Smooth muscle cell (in vitro differentiated cells): ENCODE data around the gene DMWD. TPM values are rescaled to one million over a fixed set of nuclear protein-coding genes. Genes with fewer than 3 reads are reported as not detected.

ENCODE experiments used
- DNase-seq: peaks from one replicate; lab custom pipeline; 2025; ENCODE audit not compliant: unreplicated experiment; lab: John Stamatoyannopoulos, UW
- H2AFZ ChIP-seq: fragments of 200-600 bp; sonication (generic); 2 replicates; pipeline ENCODE4 v1.6.0; 2016; ENCODE audit warnings: antibody characterized with exemption, low read depth, mild to moderate bottlenecking
- H3F3A ChIP-seq: fragments of 200-600 bp; sonication (generic); 2 replicates; pipeline ENCODE4 v1.6.0; 2017; ENCODE audit warnings: antibody characterized with exemption, low read depth
- H3K27ac ChIP-seq: fragments of 200-600 bp; sonication (generic); 2 replicates; pipeline ENCODE4 v1.5.1; 2016; ENCODE audit warnings: low read depth, mild to moderate bottlenecking
- H3K27me3 ChIP-seq: fragments of 200-600 bp; sonication (generic); 2 replicates; pipeline ENCODE4 v1.6.1; 2016; ENCODE audit warnings: low read depth, mild to moderate bottlenecking
- H3K36me3 ChIP-seq: fragments of 200-600 bp; sonication (generic); 2 replicates; pipeline ENCODE4 v1.5.1; 2016; ENCODE audit warnings: low read depth
- H3K4me1 ChIP-seq: fragments of 200-600 bp; sonication (generic); 2 replicates; pipeline ENCODE4 v1.5.1; 2016; ENCODE audit warnings: low read depth
- H3K4me2 ChIP-seq: fragments of 200-600 bp; sonication (generic); 2 replicates; pipeline ENCODE4 v1.6.0; 2016; ENCODE audit warnings: mild to moderate bottlenecking
- H3K4me3 ChIP-seq: fragments of 200-600 bp; sonication (generic); 2 replicates; pipeline ENCODE4 v1.5.1; 2016; ENCODE audit warnings: mild to moderate bottlenecking
- H3K79me2 ChIP-seq: fragments of 200-600 bp; sonication (generic); 2 replicates; pipeline ENCODE4 v1.6.0; 2016; ENCODE audit warnings: low read depth, mild to moderate bottlenecking
- H3K9ac ChIP-seq: fragments of 200-600 bp; sonication (generic); 2 replicates; pipeline ENCODE4 v1.6.0; 2016; ENCODE audit warnings: low read depth
- H3K9me3 ChIP-seq: fragments of 200-600 bp; sonication (generic); replicated peaks from 2 replicates; pipeline ENCODE4 v1.5.1; 2016; ENCODE audit warnings: low read depth
- H4K20me1 ChIP-seq: fragments of 200-600 bp; sonication (generic); 2 replicates; pipeline ENCODE4 v1.6.0; 2016; ENCODE audit warnings: low read depth
- CTCF ChIP-seq: fragments of 200-600 bp; sonication (generic); IDR thresholded peaks from 2 replicates; pipeline ENCODE4 v1.5.1; 2017; ENCODE audit warnings: borderline replicate concordance, mild to moderate bottlenecking, antibody characterized with exemption; ENCODE audit not compliant: insufficient read depth, poor library complexity, severe bottlenecking
- WGBS: methylation state at CpG from one replicate; pipeline ENCODE4 v1.1.7; 2016; ENCODE audit warnings: low lambda C conversion rate; 5-methylcytosine and 5-hydroxymethylcytosine counted together
- polyA plus RNA-seq: library from polyadenylated mRNA; unstranded; fragments of >200 nt; fragmentation: Nextera tagmentation; extraction: Ambion mirVana; gene quantifications from 2 replicates; pipeline ENCODE4 v1.2.1, GENCODE V29; 2016
- total RNA-seq: library from RNA; depleted of rRNA; stranded (reverse); fragments of >200 nt; gene quantifications from 2 replicates; pipeline ENCODE4 v1.2.3, GENCODE V29; 2014

Gene DMWD
- total and polyA plus RNA-seq, 2 experiments from 2014 or later = 16.1 to 57.6 TPM

GRCh38 chr19:45821103-45821521 lies 28.5 kb upstream of the DMWD start:
- Histone ChIP-seq H3K9me3 (no peaks in the 10 kb centered on the region), H3K4me2 (no peak overlapping the region), H3K4me3 (no peak overlapping the region), H3K79me2 (no peaks in the 10 kb centered on the region), H3K4me1 (no peaks in the 10 kb centered on the region), H4K20me1 (no peaks in the 10 kb centered on the region), H3K27me3 (no peaks in the 10 kb centered on the region), H3K36me3 (no peaks in the 10 kb centered on the region), H2AFZ (no peak overlapping the region), H3K9ac (no peak overlapping the region), H3F3A (no peaks in the 10 kb centered on the region), H3K27ac (no peak overlapping the region)
- TF ChIP-seq CTCF = no peak
- DNase-seq = no peak
- WGBS = 98% methylated on average over 8 of the region's 8 CpGs

GRCh38 chr19:45820413-45821102 lies 27.9 kb upstream of the DMWD start:
- Histone ChIP-seq H3F3A (no peaks in the 10 kb centered on the region), H2AFZ (no peak overlapping the region), H3K36me3 (no peaks in the 10 kb centered on the region), H3K4me2 (no peak overlapping the region), H3K9me3 (no peaks in the 10 kb centered on the region), H3K9ac (no peak overlapping the region), H4K20me1 (no peaks in the 10 kb centered on the region), H3K4me1 (peaks cover 5% of the 10 kb centered on the region), H3K27me3 (no peaks in the 10 kb centered on the region), H3K27ac (no peak overlapping the region), H3K4me3 (no peak overlapping the region), H3K79me2 (no peaks in the 10 kb centered on the region)
- 90% methylated on average over 19 of the region's 20 CpGs for WGBS
- no peak for TF ChIP-seq CTCF
- DNase-seq = no peak

GRCh38 chr19:45819769-45820168 lies 27.1 kb upstream of the DMWD start:
- no peak for TF ChIP-seq CTCF
- 89% methylated on average over 6 of the region's 6 CpGs for WGBS
- no peaks in the 10 kb centered on the region for H3F3A ChIP-seq
- no peaks in the 10 kb centered on the region for H3K27me3 ChIP-seq
- H3K36me3 ChIP-seq = no peaks in the 10 kb centered on the region
- H3K27ac ChIP-seq = no peak overlapping the region
- H3K9me3 ChIP-seq = no peaks in the 10 kb centered on the region
- DNase-seq = no peak
- no peak overlapping the region for H3K9ac ChIP-seq
- H3K4me2 ChIP-seq = no peak overlapping the region
- H2AFZ ChIP-seq = no peak overlapping the region
- no peaks in the 10 kb centered on the region for H4K20me1 ChIP-seq
- H3K4me1 ChIP-seq = peaks cover 13% of the 10 kb centered on the region
- H3K4me3 ChIP-seq = no peak overlapping the region
- no peaks in the 10 kb centered on the region for H3K79me2 ChIP-seq

GRCh38 chr19:45817725-45818301 lies 25.2 kb upstream of the DMWD start:
- no peaks in the 10 kb centered on the region for H3K79me2 ChIP-seq
- H3K4me1 ChIP-seq = peaks cover 13% of the 10 kb centered on the region
- no peak overlapping the region for H3K27ac ChIP-seq
- no peaks in the 10 kb centered on the region for H3K36me3 ChIP-seq
- no peak overlapping the region for H2AFZ ChIP-seq
- H3K4me3 ChIP-seq = no peak overlapping the region
- no peaks in the 10 kb centered on the region for H3K27me3 ChIP-seq
- DNase-seq = no peak
- 79% methylated on average over 19 of the region's 19 CpGs for whole genome bisulfite sequencing
- H3F3A ChIP-seq = no peaks in the 10 kb centered on the region
- H3K9me3 ChIP-seq = no peaks in the 10 kb centered on the region
- no peak overlapping the region for H3K9ac ChIP-seq
- TF ChIP-seq CTCF = no peak
- H4K20me1 ChIP-seq = no peaks in the 10 kb centered on the region
- no peak overlapping the region for H3K4me2 ChIP-seq
